ENCODE data around the gene MNAT1. TPM values are rescaled to one million over a fixed set of nuclear protein-coding genes. Genes with fewer than 3 reads are reported as not detected.

The MNAT1 gene
- polyA plus RNA-seq, 3 donors: 4.1 to 5.8 (median 4.5) TPM

DNA sequence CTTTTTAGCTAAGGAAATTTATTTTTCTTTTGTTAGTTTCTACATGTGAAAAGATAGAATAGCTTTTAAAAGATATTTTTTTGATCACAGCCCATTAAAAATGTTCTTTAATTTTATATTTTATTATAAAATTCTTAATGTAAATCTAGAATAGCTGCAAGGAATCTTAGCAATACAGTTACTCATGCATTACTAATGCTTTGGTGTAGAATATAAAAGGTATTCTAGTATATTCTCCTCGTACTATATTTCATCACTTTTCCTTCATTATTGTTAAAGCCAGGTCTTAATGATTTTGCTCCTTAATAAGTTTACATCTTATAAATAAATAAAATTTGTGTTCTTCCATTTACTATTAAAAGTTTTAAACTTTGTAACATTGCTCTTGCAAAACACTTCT lies 82.6 kb downstream of the MNAT1 start:
- H3K4me1 Mint-ChIP-seq: no peaks in the 10 kb centered on the region
- Histone ChIP-seq H3K4me1 (ENCODE audit: control insufficient read depth in 1 of 2, insufficient read depth in 2 of 2, low read length in 2 of 2) (no peaks in the 10 kb centered on the region), H3K79me2 (ENCODE audit: insufficient read depth, low read length) (no peaks in the 10 kb centered on the region), H3K36me3 (replicated peaks in 1 of 2; ENCODE audit: control insufficient read depth in 1 of 2, insufficient read depth in 2 of 2, low read length in 2 of 2) (peaks cover 6 to 13% of the 10 kb centered on the region in 2 donors), H3K9me3 (replicated peaks in 1 of 2; ENCODE audit: control insufficient read depth in 1 of 2, insufficient read depth in 1 of 2, low read length in 2 of 2) (no peaks in the 10 kb centered on the region), H3K4me2 (replicated peaks; ENCODE audit: extremely low read depth, low read length, poor library complexity, severe bottlenecking) (no peak overlapping the region), H3K4me3 (replicated peaks in 1 of 3; ENCODE audit: low read depth in 2 of 3, low read length in 3 of 3) (no peak overlapping the region), H4K20me1 (ENCODE audit: insufficient read depth, low read length) (no peaks in the 10 kb centered on the region), H3K27ac (ENCODE audit: low read depth in 1 of 2, low read length in 2 of 2) (no peak overlapping the region), H3K9ac (ENCODE audit: insufficient read depth, low read length, poor library complexity, severe bottlenecking) (no peak overlapping the region), H2AFZ (ENCODE audit: insufficient read depth, low read depth, low read length, poor library complexity, severe bottlenecking) (no peak overlapping the region), H3K27me3 (ENCODE audit: control insufficient read depth in 2 of 2, insufficient read depth in 2 of 2, low read length in 2 of 2) (no peaks in the 10 kb centered on the region)
- no peak for DNase-seq
- no CpG with 5 or more reads among the region's 1 CpG for WGBS (ENCODE audit: insufficient coverage)
- H3K36me3 Mint-ChIP-seq: peaks cover 19 to 20% of the 10 kb centered on the region in 2 donors
- no peaks in the 10 kb centered on the region for H3K27me3 Mint-ChIP-seq (ENCODE audit: low read depth in 3 of 3)
- intact Hi-C loops (cut with micrococcal nuclease): no loop called here
- no peaks in the 10 kb centered on the region for H3K9me3 Mint-ChIP-seq
- H3K27ac Mint-ChIP-seq: no peak overlapping the region
- no peak for TF ChIP-seq CTCF (IDR thresholded peaks at IDR 0.05)
- no peak overlapping the region for H3K4me3 Mint-ChIP-seq

- WGBS (ENCODE audit: insufficient coverage): 100% methylated on average over 1 of the region's 4 CpGs
- Histone ChIP-seq H3K4me3 (replicated peaks in 1 of 3; ENCODE audit: low read depth in 2 of 3, low read length in 3 of 3) (no peak overlapping the region), H2AFZ (ENCODE audit: insufficient read depth, low read depth, low read length, poor library complexity, severe bottlenecking) (no peak overlapping the region), H3K9me3 (replicated peaks in 1 of 2; ENCODE audit: control insufficient read depth in 1 of 2, insufficient read depth in 1 of 2, low read length in 2 of 2) (no peaks in the 10 kb centered on the region), H3K27ac (ENCODE audit: low read depth in 1 of 2, low read length in 2 of 2) (no peak overlapping the region), H3K9ac (ENCODE audit: insufficient read depth, low read length, poor library complexity, severe bottlenecking) (no peak overlapping the region), H3K27me3 (ENCODE audit: control insufficient read depth in 2 of 2, insufficient read depth in 2 of 2, low read length in 2 of 2) (no peaks in the 10 kb centered on the region), H3K79me2 (ENCODE audit: insufficient read depth, low read length) (no peaks in the 10 kb centered on the region), H3K4me1 (ENCODE audit: control insufficient read depth in 1 of 2, insufficient read depth in 2 of 2, low read length in 2 of 2) (no peaks in the 10 kb centered on the region), H3K4me2 (replicated peaks; ENCODE audit: extremely low read depth, low read length, poor library complexity, severe bottlenecking) (no peak overlapping the region), H3K36me3 (replicated peaks in 1 of 2; ENCODE audit: control insufficient read depth in 1 of 2, insufficient read depth in 2 of 2, low read length in 2 of 2) (no peaks in the 10 kb centered on the region), H4K20me1 (ENCODE audit: insufficient read depth, low read length) (no peaks in the 10 kb centered on the region)
- intact Hi-C loops (cut with micrococcal nuclease): no loop called here
- H3K4me1 Mint-ChIP-seq: no peaks in the 10 kb centered on the region
- no peaks in the 10 kb centered on the region for H3K9me3 Mint-ChIP-seq
- H3K27me3 Mint-ChIP-seq (ENCODE audit: low read depth in 3 of 3): peaks cover 0 to 2% (median 0%) of the 10 kb centered on the region in 3 donors
- H3K4me3 Mint-ChIP-seq: no peak overlapping the region
- no peak for TF ChIP-seq CTCF (IDR thresholded peaks at IDR 0.05)
- no peak overlapping the region for H3K27ac Mint-ChIP-seq
- DNase-seq: no peak
- H3K36me3 Mint-ChIP-seq: peaks cover 3 to 7% of the 10 kb centered on the region in 2 donors
Measured at GRCh38 chr14:60819575-60819974, 85.0 kb downstream of the MNAT1 start.

All from CD14-positive monocyte (primary cell).